GM19372 (cell line): Measurements from ENCODE around the gene MKI67.

Source experiments
- ATAC-seq: cut with Tn5 transposase; IDR thresholded peaks from one replicate; pipeline ENCODE4 v1.9.1; 2021; ENCODE audit warnings: mild to moderate bottlenecking, low read depth, moderate library complexity; ENCODE audit not compliant: unreplicated experiment

Gene MKI67

GRCh38 chr10:128084991-128085390 lies 41.2 kb downstream of the MKI67 start:
- no peak for ATAC-seq

GRCh38 chr10:128084364-128084763 lies 41.9 kb downstream of the MKI67 start:
- no peak for ATAC-seq

GRCh38 chr10:128083191-128083895 lies 42.9 kb downstream of the MKI67 start:
- ATAC-seq, result no peak

GRCh38 chr10:128081720-128082119 lies 44.5 kb downstream of the MKI67 start:
- no peak for ATAC-seq

GRCh38 chr10:128081222-128081621 lies 45.0 kb downstream of the MKI67 start:
- no peak for ATAC-seq

GRCh38 chr10:128080641-128081040 lies 45.6 kb downstream of the MKI67 start:
- no peak for ATAC-seq

- no peak for ATAC-seq
Observed at GRCh38 chr10:128080231-128080630, 46.0 kb downstream of the MKI67 start.

- ATAC-seq, result peak; percentile 72
Observed at GRCh38 chr10:128078136-128078969, 47.9 kb downstream of the MKI67 start.

- ATAC-seq, result no peak
Observed at GRCh38 chr10:128077155-128077875, 48.9 kb downstream of the MKI67 start.

GRCh38 chr10:128074589-128074988 lies 51.6 kb downstream of the MKI67 start:
- ATAC-seq, result no peak

GRCh38 chr10:128073890-128074289 lies 52.3 kb downstream of the MKI67 start:
- no peak for ATAC-seq

GRCh38 chr10:128072941-128073645 lies 53.1 kb downstream of the MKI67 start:
- no peak for ATAC-seq

- ATAC-seq, result no peak
Observed at GRCh38 chr10:128072046-128072445, 54.2 kb downstream of the MKI67 start.

- no peak for ATAC-seq
Observed at GRCh38 chr10:128071417-128071782, 54.8 kb downstream of the MKI67 start.

GRCh38 chr10:128070721-128071416 lies 55.4 kb downstream of the MKI67 start:
- ATAC-seq, result no peak

- no peak for ATAC-seq
Observed at GRCh38 chr10:128070161-128070560, 56.1 kb downstream of the MKI67 start.

GRCh38 chr10:128069351-128070051 lies 56.7 kb downstream of the MKI67 start:
- peak; percentile 52 for ATAC-seq

GRCh38 chr10:128068398-128069285 lies 57.6 kb downstream of the MKI67 start:
- peak; percentile 3 for ATAC-seq
